Activated CD8-positive, alpha-beta memory T cell treated with anti-CD3 and anti-CD28 coated beads for 24 hours (primary cell): ENCODE measurements around the gene FCGR3B.
"Not testable (repeated sequence)": the region's sequence is repeated elsewhere in the genome, so short reads cannot be mapped to it uniquely, and the experiment has no call there.

Experiments
- DNase-seq: peaks from one replicate; pipeline ENCODE4 v3.0.0-alpha.2; 2020

Gene FCGR3B

DNA sequence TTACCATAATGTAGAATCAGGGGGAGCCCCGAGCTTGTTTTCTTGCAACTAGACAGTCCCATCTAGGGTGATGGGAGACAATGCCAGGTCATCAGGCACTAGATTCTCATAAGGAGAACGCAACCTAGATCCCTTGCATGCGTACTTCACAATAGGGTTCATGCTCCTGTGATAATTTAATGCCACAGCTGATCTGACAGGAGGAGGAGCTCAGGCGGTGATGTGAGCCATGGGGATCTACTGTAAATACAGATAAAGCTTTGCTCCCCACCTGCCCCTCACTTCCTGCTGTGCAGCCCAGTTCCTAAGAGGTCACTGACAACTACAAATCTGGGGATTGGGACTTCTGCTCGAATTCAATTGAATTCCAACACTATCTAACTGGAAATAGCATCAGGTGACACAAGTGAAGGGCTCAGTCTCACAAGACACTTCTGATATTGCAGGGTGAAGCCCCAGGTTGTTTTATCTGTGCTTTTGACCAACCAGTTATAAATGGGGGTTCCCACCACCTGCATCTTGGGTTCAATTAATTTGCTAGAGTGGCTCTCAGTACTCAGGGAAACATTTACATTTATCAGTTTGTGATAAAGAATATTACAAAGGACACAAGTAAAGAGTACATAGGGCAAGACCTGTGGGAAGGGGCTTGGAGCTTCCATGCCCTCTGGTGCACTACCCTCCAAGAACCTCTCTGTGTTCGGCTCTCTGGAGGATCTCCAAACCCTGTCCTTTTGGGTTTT, 7.4 kb upstream of the FCGR3B start:
- DNase-seq = not testable (repeated sequence)

DNA sequence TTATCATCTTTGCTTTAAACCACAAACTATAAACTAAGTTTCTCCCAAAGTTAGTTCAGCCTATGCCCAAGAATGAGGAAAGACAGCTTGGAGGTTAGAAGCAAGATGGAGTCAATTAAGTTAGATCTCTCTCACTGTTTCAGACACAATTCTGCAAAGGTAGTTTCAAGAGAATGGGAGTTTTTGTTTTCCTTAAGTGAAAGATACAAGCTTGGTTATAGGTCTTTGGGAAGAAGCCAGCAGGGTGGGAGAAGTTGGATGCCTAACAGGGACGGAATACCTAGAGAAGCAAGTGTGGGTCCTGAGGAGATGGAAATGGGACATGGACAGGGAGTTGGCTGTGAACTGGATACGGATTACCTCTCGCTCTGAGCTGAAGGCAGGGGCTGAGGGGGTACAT, 6.0 kb upstream of the FCGR3B start:
- DNase-seq = not testable (repeated sequence)

DNA sequence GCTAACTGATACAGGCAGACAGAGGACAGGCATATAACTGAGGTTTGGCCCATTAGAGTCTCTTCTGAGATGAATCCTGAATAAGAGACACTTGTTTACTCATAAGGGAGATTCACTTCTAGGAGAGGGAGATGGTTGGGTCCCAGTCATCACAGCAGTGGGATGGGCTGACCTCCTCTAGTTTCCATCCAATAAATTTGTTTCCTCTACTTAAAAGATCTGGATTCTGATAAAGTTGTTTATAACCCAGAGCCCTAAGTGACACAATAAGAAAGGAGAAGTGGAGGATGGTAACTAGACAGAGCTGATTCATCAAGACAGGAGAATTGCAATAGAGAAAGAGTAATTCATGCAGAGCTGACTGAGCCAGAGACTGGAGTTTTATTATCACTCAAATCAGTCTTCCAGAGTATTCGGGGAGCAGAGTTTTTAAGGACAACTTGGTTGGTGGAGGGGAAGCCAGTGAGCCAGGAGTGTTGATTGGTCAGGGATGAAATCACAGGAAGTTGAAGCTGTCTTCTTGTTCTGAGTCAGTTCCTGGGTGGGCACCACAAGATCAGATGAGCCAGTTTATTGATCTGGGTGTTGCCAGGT, 5.3 kb upstream of the FCGR3B start:
- DNase-seq = not testable (repeated sequence)

DNA sequence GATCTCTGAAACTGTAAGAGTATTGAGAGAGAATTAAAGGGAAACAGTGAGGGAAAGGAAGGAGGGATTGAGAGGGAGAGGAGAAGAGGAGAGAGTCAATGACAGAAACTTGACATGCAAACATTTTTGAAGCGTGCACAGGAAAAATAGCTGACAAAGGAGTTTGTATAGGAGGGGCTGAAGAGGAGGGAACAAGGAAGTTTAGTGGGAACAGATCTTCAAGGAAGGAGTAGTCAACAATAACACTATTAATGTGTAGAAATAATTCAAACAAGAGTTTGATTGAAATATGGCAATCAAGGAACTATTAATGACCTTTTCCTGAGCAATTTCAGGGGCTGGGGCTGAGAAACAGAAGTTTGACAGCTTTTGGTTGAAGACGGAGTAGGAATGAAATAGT, 4.0 kb upstream of the FCGR3B start:
- not testable (repeated sequence) for DNase-seq

DNA sequence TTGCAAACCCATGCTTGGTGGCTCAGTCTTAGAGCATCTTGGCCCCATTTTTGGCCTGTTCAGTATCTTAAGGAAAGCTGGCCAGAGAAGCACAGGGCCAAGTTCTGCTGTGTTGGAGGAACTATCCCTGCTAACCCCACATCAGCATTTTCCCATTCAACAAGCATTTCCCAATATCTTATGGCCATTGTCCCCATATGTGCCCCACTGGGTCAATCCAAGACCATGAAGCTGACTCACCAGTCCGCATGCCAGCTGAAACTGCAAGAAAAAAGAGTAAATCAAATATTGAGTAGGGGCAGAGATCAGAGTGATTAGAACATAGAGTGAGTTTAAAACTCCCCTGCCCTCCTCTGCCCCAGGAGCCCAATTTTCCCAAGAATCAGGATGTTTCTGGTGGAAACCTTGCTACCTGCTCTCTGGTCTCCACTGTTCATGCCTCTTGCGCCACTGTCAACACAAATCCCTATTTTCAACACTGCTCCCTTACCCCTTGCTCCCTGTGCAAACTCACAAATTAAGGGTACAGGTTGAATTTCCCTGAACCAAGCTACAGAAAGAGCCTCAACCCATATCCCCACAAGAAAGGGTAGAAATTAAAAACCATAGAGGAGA, 741 bp downstream of the FCGR3B start:
- not testable (repeated sequence) for DNase-seq

DNA sequence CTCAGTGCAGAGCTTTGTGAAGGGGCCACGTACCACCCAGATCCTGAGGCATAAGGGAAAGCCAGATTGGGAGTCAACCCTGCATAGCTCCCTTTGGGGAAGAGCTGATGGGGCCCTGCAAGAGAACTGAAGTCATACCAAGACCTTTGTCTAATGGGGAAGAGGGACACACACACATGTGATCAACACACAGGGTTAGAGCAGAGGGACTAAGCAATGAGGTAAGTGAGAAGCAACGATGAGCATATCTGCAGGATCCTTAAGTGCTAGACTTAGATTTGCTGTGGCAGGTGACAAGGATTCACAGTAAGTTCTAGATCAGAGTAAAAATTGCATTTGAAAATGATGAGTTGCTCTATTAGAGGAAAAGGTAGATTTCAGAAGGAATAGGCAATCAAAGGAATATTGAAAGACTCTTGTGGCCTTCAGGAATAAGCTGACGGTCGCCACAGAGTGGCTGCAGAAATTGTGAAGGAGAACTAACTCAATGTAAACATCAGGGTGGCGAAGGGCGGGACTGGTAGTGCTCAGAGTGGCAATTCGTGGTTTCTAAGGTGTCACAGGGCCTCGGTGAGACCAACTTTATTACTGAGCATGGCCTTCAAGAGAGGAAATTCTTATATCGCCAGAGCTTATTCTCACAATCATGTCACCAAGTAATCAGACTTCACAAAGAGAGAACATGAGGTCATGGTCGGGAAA, 4.4 kb downstream of the FCGR3B start:
- DNase-seq = not testable (repeated sequence)

DNA sequence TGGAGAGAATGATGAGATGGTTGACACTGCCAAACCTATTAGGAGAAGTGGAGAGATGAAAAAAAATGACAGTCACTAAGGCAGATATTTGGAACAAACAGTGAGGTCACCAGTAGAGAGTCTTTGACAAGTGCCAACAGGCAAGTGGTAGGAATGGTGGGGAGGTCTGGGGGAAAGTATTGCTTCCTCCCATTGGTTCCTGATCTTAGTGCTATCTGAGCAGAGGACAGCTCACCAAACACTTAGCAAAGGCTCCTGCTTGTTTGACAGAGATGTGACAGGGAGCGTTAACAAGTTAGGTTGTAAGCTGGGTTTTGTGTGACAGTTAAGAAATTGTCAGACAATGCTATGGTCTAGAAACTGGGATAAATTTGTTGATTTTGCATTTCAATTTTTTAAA, 6.4 kb downstream of the FCGR3B start:
- DNase-seq = not testable (repeated sequence)

DNA sequence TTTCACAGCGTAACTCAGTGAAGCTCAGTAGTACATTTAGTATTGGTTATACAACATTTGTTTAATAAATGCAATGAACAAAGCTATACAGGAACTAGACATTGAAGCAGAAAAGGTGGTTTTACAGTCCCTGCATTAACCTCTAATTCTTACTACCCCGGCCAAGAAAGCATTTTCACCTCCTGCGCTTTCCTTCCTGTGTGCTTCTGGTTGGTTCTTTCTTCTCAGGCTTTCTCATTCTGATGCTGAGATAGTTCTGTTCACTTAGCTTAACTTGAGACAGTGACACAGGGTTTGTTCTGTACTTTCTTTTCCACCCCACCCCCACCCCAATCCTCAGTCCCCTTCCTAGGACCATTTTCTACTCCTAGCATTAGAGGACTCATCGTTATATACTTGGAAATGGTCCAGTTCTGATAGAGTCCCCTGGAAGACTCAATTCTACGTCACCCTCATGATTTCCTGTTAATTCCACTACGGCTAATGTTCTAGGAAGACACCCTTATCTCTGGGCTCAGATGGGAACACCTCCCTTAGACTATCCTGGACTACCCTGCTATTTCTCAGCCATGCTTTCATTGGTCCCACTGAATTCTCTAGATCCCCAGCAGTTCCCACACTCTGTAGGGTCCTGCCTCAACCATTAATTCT, 7.5 kb downstream of the FCGR3B start:
- not testable (repeated sequence) for DNase-seq

DNA sequence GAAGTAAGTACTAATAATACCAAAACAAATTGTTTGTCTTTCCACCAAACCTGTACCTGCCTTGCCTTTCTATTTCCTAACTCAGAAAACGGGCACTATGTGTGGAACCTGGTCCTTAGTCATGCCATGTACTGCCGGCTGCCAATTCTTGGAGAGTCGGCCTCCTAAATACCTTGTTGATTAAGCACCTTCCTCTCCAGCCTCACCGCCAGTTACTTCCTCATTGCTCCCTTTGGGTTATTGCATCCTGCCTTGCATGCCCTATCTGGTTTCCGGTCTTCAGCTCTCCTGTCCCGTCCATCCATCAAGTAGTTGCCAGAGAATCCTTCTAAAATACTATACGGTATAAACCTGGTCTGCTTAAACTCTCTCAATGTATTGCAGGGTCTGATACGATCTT, 8.9 kb downstream of the FCGR3B start:
- not testable (repeated sequence) for DNase-seq

DNA sequence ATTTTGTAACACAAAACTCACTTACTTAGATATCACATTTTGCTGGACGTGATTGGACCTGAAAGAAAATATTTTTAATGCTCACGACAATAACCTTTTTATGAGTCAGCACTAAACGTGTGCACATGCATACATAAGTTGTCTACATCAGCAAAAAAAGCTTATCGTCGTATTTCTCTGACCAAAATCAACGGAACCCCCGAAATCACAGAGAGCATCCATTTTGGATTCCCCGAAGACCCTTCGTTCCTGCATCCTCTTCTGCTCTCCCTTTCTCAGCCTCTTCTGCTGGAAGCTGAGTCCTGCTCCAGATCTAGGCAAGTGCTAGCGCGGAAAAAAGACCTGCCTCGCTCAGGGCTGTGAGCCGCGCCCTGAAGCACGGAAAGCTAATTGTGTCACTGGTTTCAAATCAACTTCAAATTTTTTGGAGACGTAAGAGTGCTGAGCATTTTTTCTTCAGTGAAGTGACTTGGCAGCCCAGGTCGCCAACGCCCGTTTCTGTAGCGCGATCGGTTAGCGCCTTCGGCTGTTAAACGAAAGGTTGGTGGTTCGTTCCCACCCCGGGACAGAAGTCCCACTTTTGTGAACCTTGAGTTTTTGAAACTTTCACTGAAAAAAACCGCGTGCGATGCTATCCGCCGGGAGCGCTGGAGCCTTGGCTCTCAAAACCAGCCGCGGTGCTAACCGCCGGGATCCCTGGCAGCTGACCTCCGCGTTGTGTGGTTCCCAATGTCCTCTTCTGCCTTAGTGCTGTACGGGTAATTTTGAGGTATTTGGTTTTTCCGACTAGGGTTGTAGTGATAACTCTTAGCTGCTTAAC, 9.6 kb downstream of the FCGR3B start:
- DNase-seq = peak; percentile 91

DNA sequence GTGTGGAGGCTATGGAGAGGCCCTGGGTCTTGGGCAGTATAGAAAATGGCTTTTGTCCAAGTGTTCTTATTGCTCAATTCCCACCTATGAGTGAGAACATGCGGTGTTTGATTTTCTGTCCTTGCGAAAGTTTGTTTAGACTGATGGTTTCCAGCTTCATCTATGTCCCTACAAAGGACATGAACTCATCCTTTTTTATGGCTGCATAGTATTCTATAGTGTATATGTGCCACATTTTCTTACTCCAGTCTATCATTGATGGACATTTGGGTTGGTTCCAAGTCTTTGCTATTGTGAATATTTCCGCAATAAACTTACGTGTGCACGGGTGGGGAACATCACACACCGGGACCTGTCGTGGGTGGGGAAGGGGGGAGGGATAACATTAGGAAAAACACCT, 10.6 kb downstream of the FCGR3B start:
- DNase-seq = not testable (repeated sequence)

DNA sequence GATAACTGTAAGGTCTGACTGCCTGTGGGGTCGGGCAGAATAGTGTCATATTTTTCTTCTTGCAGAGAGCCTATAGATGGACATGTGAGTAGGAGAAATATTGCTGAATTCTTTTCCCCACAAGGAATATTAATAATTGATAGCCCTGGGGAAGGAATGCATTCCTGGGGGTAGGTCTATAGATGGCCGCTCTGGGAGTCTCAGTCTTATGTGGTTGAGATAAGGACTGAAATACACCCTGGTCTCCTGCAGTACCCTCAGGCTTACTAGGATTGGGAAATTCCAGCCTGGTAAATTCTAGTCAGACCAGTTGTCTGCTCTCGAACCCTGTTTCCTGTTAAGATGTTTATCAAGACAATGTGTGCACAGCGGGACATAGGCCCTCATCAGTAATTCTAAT, 12.5 kb downstream of the FCGR3B start:
- not testable (repeated sequence) for DNase-seq

DNA sequence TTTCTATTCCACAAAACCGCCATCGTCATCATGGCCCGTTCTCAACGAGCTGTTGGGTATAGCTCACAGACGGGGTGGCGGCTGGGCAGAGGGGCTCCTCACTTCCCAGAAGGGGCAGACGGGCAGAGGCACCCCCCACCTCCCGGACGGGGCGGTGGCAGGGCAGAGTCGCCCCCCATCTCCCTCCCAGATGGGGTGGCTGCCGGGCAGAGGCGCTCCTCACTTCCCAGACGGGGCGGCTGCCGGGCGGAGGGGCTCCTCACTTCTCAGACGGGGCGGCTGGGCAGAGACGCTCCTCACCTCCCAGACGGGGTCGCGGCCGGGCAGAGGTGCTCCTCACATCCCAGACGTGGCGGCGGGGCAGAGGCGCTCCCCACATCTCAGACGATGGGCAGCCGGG, 14.6 kb downstream of the FCGR3B start:
- not testable (repeated sequence) for DNase-seq

DNA sequence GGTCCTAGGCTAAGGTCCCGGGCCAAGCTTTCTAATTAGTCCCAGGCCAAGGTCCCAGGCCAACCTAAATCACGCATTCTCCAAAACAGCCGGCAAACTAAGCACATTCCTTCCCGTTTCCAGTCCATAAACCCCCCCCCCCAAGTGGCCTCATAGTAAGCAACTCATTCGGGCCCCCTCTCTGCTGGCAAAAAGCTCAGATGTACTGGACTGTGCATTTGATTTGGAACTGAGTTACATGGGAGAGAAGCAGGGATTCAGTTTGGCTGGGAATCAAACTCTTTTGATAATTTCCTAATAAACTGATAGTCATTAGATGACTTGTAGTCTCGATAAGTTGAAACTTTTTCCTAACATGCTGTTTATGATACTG, 17.8 kb downstream of the FCGR3B start:
- not testable (repeated sequence) for DNase-seq

DNA sequence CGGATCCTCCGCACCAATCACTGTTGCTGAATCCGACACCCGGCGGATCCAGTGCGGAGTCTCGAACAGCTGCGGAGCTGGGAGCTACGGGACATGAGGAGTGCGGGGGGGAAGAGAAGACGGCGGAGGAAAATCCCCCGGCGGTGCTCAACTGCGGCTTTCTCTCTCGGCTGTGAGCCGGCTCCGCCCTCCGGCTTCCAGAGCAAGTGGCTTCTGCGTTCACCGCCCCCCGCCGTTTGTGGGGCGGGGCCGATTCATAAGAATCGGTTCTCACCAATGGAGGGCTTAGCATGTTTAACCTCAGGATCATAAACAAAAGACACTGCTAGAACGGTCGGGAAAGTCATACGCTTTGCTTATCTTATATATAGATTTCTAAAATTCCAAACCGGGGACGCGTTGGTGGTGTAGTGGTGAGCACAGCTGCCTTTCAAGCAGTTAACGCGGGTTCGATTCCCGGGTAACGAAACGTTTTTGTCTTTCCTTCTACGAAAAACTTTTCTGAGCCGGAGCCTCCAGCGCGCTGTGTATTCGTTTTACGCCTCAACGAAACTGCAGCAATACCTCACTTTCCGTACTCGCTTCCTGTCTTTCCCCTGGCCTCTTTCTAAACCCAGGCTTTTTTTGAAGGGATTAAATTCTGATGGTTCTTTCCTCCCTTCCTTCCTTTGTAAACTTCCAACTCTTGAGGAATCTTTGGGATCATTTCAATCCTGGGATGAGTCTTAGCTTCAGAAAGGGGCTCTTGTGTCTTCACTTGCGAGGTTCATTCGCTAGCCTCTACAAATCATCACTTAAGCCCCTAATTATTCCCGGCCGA, 18.4 kb downstream of the FCGR3B start:
- DNase-seq = peak; percentile 83

DNA sequence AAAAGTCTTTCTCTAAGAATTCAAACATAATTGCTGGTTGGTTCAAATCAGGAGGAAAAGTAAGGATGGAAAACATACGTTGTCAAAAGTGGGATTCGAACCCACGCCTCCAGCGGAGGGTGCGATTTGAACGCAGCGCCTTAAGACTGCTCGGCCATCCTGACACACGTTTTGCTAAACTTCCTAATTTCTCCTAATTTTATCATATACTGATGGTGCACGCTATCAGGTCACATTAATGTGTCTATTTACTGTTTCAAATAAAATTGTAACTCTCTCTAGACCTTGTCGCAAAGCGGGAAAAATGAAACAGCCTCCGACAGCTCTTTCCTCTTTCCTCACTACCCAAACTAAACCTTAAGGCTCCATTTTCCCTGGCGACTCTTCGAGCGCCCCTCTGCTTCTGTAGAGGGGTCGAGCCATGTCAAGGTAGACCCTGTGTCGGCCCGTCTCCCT, 19.1 kb downstream of the FCGR3B start:
- DNase-seq = not testable (repeated sequence)

DNA sequence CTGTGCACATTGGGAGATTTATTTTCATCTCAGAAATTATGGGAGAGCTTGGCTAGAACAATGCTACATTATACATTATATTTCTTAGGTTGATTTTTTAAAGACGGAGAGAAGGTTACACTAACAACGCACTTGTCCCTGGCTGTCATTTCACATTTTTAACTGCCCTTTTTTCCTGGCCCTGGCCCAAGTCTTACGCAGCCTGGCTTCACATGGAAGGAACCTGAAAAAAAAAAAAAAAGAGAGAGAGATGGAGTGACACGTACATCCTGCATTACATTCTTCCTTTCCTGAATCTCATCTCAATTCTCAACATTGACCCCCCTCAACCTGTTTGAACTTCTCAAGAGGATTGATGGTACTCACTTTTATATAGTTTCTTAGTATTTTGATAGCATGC, 20.8 kb downstream of the FCGR3B start:
- DNase-seq = not testable (repeated sequence)

DNA sequence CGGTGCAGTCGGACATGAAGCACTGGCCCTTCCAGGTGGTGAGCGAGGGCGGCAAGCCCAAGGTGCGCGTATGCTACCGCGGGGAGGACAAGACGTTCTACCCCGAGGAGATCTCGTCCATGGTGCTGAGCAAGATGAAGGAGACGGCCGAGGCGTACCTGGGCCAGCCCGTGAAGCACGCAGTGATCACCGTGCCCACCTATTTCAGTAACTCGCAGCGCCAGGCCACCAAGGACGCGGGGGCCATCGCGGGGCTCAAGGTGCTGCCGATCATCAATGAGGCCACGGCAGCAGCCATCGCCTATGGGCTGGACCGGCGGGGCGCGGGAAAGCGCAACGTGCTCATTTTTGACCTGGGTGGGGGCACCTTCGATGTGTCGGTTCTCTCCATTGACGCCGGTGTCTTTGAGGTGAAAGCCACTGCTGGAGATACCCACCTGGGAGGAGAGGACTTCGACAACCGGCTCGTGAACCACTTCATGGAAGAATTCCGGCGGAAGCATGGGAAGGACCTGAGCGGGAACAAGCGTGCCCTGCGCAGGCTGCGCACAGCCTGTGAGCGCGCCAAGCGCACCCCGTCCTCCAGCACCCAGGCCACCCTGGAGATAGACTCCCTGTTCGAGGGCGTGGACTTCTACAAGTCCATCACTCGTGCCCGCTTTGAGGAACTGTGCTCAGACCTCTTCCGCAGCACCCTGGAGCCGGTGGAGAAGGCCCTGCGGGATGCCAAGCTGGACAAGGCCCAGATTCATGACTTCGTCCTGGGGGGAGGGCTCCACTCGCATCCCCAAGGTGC, 24.2 kb downstream of the FCGR3B start:
- DNase-seq = not testable (repeated sequence)

DNA sequence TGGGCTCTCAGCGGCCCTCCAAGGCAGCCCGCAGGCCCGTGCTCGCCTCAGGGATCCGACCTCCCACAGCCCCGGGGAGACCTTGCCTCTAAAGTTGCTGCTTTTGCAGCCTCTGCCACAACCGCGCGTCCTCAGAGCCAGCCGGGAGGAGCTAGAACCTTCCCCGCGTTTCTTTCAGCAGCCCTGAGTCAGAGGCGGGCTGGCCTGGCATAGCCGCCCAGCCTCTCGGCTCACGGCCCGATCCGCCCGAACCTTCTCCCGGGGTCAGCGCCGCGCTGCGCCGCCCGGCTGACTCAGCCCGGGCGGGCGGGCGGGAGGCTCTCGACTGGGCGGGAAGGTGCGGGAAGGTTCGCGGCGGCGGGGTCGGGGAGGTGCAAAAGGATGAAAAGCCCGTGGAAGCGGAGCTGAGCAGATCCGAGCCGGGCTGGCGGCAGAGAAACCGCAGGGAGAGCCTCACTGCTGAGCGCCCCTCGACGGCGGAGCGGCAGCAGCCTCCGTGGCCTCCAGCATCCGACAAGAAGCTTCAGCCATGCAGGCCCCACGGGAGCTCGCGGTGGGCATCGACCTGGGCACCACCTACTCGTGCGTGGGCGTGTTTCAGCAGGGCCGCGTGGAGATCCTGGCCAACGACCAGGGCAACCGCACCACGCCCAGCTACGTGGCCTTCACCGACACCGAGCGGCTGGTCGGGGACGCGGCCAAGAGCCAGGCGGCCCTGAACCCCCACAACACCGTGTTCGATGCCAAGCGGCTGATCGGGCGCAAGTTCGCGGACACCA, 25.0 kb downstream of the FCGR3B start:
- not testable (repeated sequence) for DNase-seq
